GM12801 (cell line): Measurements from ENCODE around the gene PBRM1.

Experiments used
- CTCF ChIP-seq: IDR thresholded peaks from one replicate; pipeline ENCODE4 v1.5.1; 2011; ENCODE audit warnings: control low read depth; ENCODE audit not compliant: insufficient read length; ENCODE audit errors: extremely low read depth

Gene PBRM1

GRCh38 chr3:52678265-52679198 is 7.2 kb downstream of the PBRM1 start:
- no peak for TF ChIP-seq CTCF

- no peak for TF ChIP-seq CTCF
Observed at GRCh38 chr3:52671676-52672075, 14.0 kb downstream of the PBRM1 start.

GRCh38 chr3:52670621-52671521 is 14.8 kb downstream of the PBRM1 start:
- TF ChIP-seq CTCF, result no peak

- no peak for TF ChIP-seq CTCF
Observed at GRCh38 chr3:52663098-52663497, 22.6 kb downstream of the PBRM1 start.

GRCh38 chr3:52660046-52660445 is 25.7 kb downstream of the PBRM1 start:
- TF ChIP-seq CTCF, result no peak

GRCh38 chr3:52655895-52656294 is 29.8 kb downstream of the PBRM1 start:
- TF ChIP-seq CTCF, result no peak

DNA sequence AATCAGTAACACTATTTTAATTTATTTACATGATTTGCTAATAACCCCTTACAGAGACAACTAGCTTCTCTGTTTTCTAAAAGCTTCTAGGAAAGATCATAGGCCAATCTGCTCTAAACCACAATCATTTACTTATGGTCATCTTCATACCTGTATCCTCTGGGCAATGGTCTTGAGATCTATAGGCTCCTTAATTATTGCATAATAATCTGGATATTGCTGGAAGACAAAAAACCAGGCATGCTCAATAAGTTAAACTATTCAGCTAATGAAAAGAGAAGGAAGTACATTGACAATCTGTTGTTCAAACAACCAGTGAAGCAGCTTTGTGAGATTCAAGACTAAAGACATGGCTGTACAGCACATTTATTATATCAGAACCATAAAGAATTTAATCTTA is 34.1 kb downstream of the PBRM1 start:
- no peak for TF ChIP-seq CTCF
